Pancreas (tissue), 10 donors: ENCODE data around the gene ABCA7. TPM values are rescaled to one million over a fixed set of nuclear protein-coding genes. Genes with fewer than 3 reads are reported as not detected.

Experiments used
- ATAC-seq, 4 donors: fragments of 200-7000 bp; cut with Tn5 transposase; one replicate each; pipeline versions ENCODE4 v1.8.0 to v1.9.1; 2020; ENCODE audit warnings: mild to moderate bottlenecking in 4 of 4, moderate library complexity in 4 of 4
- DNase-seq, 6 donors: peaks; one replicate each; pipeline ENCODE4 v3.0.0-alpha.2; 2020
- FAIRE-seq: peaks from 2 replicates; lab custom pipeline; 2012; peaks lifted over from hg19 to GRCh38; lab: Jason Lieb, UNC
- H3K27ac ChIP-seq, 4 donors: fragments of 200-600 bp; sonication (generic); 1 replicate in 3 of 4; 2 replicates in 1 of 4; pipeline versions ENCODE4 v1.5.0 to v1.8.0; 2020
- H3K27me3 ChIP-seq, 4 donors: fragments of 200-600 bp; one replicate each; pipeline ENCODE4 v1.8.0; 2021
- H3K36me3 ChIP-seq, 3 donors: fragments of 200-600 bp; sonication (generic) in 1 of 3; one replicate each; pipeline versions ENCODE4 v1.5.0 to v1.8.0; 2020 to 2021
- H3K4me1 ChIP-seq, 3 donors: fragments of 200-600 bp; one replicate each; pipeline ENCODE4 v1.8.0; 2021
- H3K4me3 ChIP-seq, 4 donors: fragments of 200-600 bp; sonication (generic) in 2 of 4; one replicate each; pipeline versions ENCODE4 v1.5.0 to v1.8.0; 2020 to 2021
- H3K9me3 ChIP-seq, 4 donors: fragments of 200-600 bp; one replicate each; pipeline ENCODE4 v1.8.0; 2021
- CTCF ChIP-seq, 4 donors: fragments of 200-600 bp; sonication (generic) in 3 of 4; IDR thresholded peaks; one replicate each; pipeline versions ENCODE4 v1.5.0 to v1.8.0; 2021; ENCODE audit warnings: antibody characterized with exemption in 4 of 4
- WGBS, 2 donors: extraction: QIAGEN DNeasy Blood & Tissue Kit; methylation state at CpG; one replicate each; pipeline ENCODE4 v1.1.7; 2013; 5-methylcytosine and 5-hydroxymethylcytosine counted together
- intact Hi-C, 3 donors: fragments of 100-400 bp; cut with DNase I; formaldehyde crosslinking; loops; one replicate each; pipeline versions ENCODE4 v1.11.1 to v1.14.2; 2022
- polyA plus RNA-seq, 2 donors: library from polyadenylated mRNA; stranded (reverse); fragments of 200-250 nt; gene quantifications; one replicate each; pipeline ENCODE4 v1.2.3, GENCODE V29; 2013
- total RNA-seq, 6 donors: library from RNA; stranded (reverse); fragmentation: NEBNext Ultra II Directional in 4 of 6; extraction: Animal tissue kit (Norgen Biotek cat#: 25700) in 4 of 6; gene quantifications; one replicate each; pipeline versions ENCODE4 v1.2.1 to v1.2.4, GENCODE V29; 2021 to 2023
- donor health status: healthy with polysubstance abuse.
- donor health status: DM: no; HTN: no; CAD: no; lungs with moderate emphysema.
- donor health status: DM: no; HTN: no; CAD: no.
- donor health status: control.
- donor health status: control.
- donor health status: Bipolar disorder and iron deficiency.
- donor health status: DM: yes; HTN: yes; CAD: no.
- donor health status: DM: no; HTN: no; CAD: no.
- donor health status: DM: no; HTN: no; CAD: no.
- donor health status: DM: yes; HTN: yes; CAD: no.

The ABCA7 gene
- total and polyA plus RNA-seq, 8 donors: 6.9 to 131 (median 17.8) TPM

DNA sequence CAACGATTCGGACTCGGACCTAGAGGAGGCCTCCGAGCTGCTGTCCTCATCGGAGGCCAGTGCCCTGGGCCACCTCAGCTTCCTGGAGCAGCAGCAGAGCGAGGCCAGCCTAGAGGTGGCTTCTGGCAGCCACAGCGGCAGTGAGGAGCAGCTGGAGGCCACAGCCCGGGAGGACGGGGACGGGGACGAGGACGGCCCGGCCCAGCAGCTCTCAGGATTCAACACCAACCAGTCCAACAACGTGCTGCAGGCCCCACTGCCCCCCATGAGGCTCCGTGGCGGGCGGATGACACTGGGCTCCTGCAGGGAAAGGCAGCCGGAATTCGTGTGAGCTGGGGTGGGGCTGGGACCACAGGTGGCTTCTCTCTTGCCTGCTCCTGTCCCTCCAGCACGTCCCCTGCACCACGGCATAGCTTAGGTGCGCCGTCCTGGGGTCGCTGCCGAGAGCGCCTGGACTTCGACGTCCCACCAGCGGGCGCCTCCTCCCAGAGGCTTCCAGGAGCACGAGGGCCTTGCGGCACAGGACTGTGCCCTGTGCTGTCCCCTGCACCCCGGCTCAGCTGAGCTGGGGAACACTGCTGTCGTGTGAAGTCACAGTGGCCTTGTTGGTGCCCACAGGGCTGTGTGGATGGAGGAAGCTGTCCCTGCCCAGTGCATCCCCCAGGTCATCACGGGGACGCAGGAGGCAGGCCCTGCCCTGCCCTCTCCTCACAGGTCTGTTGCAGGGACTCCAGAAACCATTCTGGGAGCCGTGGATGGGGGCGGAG is 46.0 kb downstream of the ABCA7 start:
- ATAC-seq: no peak
- Histone ChIP-seq H3K9me3 (no peaks in the 10 kb centered on the region), H3K4me3 (no peak overlapping the region), H3K4me1 (peaks cover 0 to 7% (median 0%) of the 10 kb centered on the region in 3 donors), H3K27ac (no peak overlapping the region), H3K27me3 (no peaks in the 10 kb centered on the region), H3K36me3 (peaks cover 0 to 12% (median 11%) of the 10 kb centered on the region in 3 donors)
- 81% methylated on average over 34 to 38 of the region's 38 CpGs for WGBS, 2 donors
- intact Hi-C loops: no loop called here
- TF ChIP-seq CTCF (IDR thresholded peaks at IDR 0.05): no peak
- no peak for FAIRE-seq
- DNase-seq: peak in 3 of 6 donors; percentile 37 to 71 (median 55)

- whole genome bisulfite sequencing, 2 donors: 85% methylated on average over 21 of the region's 21 CpGs
- peaks cover 0 to 7% (median 0%) of the 10 kb centered on the region in 3 donors for H3K4me1 ChIP-seq
- H3K9me3 ChIP-seq: no peaks in the 10 kb centered on the region
- ATAC-seq (no peak), FAIRE-seq (no peak), DNase-seq (peak in 1 of 6 donors; percentile 60)
- no peak overlapping the region for H3K27ac ChIP-seq
- peaks cover 0 to 19% (median 16%) of the 10 kb centered on the region in 3 donors for H3K36me3 ChIP-seq
- intact Hi-C loops: no loop called here
- no peak for TF ChIP-seq CTCF (IDR thresholded peaks at IDR 0.05)
- no peaks in the 10 kb centered on the region for H3K27me3 ChIP-seq
- no peak overlapping the region for H3K4me3 ChIP-seq
These were observed 46.7 kb downstream of the ABCA7 start for GRCh38 chr19:1086613-1087012.

- intact Hi-C loops: no loop called here
- H3K27ac ChIP-seq: peak overlapping the region in 2 of 4 donors; percentile 33 to 44
- 76 to 79% methylated on average over 27 of the region's 27 CpGs for WGBS, 2 donors
- H3K27me3 ChIP-seq: no peaks in the 10 kb centered on the region
- H3K36me3 ChIP-seq: peaks cover 0 to 23% (median 16%) of the 10 kb centered on the region in 3 donors
- TF ChIP-seq CTCF (IDR thresholded peaks at IDR 0.05): no peak
- H3K4me1 ChIP-seq: peaks cover 0 to 7% (median 0%) of the 10 kb centered on the region in 3 donors
- H3K4me3 ChIP-seq: no peak overlapping the region
- peak in 2 of 6 donors; percentile 25 to 66 for DNase-seq
- no peak for FAIRE-seq
- peak in 3 of 4 donors; percentile 3 to 62 (median 36) for ATAC-seq
- H3K9me3 ChIP-seq: no peaks in the 10 kb centered on the region
These were observed 48.0 kb downstream of the ABCA7 start for GRCh38 chr19:1087813-1088415.

GRCh38 chr19:1088416-1089010 is 48.6 kb downstream of the ABCA7 start:
- no peaks in the 10 kb centered on the region for H3K27me3 ChIP-seq
- peak overlapping the region in 2 of 4 donors; percentile 33 to 44 for H3K27ac ChIP-seq
- intact Hi-C loops: no loop called here
- TF ChIP-seq CTCF (IDR thresholded peaks at IDR 0.05): no peak
- H3K4me1 ChIP-seq: peaks cover 0 to 4% (median 0%) of the 10 kb centered on the region in 3 donors
- 88 to 94% methylated on average over 25 to 27 of the region's 27 CpGs for WGBS, 2 donors
- FAIRE-seq: no peak
- H3K9me3 ChIP-seq: no peaks in the 10 kb centered on the region
- peaks cover 0 to 23% (median 16%) of the 10 kb centered on the region in 3 donors for H3K36me3 ChIP-seq
- DNase-seq: peak in 2 of 6 donors; percentile 42 to 77
- H3K4me3 ChIP-seq: no peak overlapping the region
- ATAC-seq: peak in 3 of 4 donors; percentile 3 to 49 (median 44)
